Measurements from ENCODE around the gene JMJD1C. TPM values are rescaled to one million over a fixed set of nuclear protein-coding genes. Genes with fewer than 3 reads are reported as not detected.

Gene JMJD1C
- total RNA-seq, 1 donor from 2014 or later: 120 TPM

DNA sequence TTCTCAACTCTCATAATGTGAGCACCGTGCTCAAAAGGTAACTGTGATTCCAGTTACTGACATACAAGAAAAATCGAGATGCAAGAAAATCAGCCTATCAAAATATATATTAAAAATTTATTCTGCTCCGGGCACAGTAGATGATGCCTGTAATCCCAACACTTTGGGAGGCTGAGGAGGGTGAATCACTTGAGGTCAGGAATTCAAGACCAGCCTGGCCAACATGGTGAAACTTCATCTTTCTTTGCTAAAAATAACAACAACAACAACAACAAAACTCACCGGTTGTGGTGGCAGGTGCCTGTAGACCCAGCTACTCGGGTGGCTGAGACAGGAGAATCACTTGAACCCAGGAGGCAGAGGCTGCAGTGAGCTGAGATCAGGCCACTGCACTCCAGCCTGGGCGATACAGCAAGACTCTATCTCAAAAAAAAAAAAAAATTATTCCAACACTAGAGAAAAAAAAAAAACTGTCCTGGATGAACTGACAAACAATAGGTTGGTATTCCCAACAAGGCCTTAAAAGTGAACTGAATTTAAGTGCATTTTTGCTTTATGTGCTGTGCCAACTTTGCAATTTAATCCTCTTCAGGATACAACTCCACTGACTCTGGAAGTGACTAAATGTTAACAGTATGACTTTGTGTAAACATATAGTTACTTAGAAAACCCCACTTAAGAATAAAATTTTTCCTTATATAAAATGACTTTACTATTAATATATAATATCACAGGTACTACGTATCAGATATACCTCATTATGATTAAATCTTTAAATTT lies 51.1 kb downstream of the JMJD1C start:
- Mint-ChIP-seq H3K27ac (ENCODE audit: unreplicated experiment) (peak overlapping the region; percentile 55), H3K4me1 (ENCODE audit: unreplicated experiment) (peaks cover 64% of the 10 kb centered on the region), H3K9me3 (ENCODE audit: unreplicated experiment) (no peaks in the 10 kb centered on the region), H3K4me3 (ENCODE audit: unreplicated experiment) (no peak overlapping the region), H3K36me3 (ENCODE audit: unreplicated experiment) (no peaks in the 10 kb centered on the region), H3K27me3 (ENCODE audit: unreplicated experiment) (no peaks in the 10 kb centered on the region)
- TF ChIP-seq, protein P1, sequence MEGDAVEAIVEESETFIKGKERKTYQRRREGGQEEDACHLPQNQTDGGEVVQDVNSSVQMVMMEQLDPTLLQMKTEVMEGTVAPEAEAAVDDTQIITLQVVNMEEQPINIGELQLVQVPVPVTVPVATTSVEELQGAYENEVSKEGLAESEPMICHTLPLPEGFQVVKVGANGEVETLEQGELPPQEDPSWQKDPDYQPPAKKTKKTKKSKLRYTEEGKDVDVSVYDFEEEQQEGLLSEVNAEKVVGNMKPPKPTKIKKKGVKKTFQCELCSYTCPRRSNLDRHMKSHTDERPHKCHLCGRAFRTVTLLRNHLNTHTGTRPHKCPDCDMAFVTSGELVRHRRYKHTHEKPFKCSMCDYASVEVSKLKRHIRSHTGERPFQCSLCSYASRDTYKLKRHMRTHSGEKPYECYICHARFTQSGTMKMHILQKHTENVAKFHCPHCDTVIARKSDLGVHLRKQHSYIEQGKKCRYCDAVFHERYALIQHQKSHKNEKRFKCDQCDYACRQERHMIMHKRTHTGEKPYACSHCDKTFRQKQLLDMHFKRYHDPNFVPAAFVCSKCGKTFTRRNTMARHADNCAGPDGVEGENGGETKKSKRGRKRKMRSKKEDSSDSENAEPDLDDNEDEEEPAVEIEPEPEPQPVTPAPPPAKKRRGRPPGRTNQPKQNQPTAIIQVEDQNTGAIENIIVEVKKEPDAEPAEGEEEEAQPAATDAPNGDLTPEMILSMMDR (IDR thresholded peaks at IDR 0.05): no peak
- DNase-seq (ENCODE audit: extremely low spot score, unreplicated experiment): no peak

DNA sequence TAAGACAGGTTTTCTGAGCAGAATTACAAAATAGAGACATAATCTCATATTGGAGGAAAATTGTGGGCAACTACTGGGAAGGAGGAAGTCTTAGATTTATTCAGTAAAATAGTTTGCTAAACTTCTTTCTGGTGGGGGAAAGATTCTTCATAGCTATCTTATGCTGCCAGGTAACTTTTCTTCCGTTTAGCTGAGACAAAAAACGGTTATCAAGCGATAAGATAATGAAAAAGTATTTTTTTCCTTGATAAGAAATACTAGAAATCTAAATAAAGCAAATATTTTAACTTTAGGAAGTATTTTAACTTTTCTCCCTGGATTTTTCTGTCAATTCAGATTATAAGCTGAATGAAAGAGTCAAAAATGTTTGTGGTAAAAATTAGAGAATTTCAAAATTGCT lies 52.3 kb downstream of the JMJD1C start:
- DNase-seq (ENCODE audit: extremely low spot score, unreplicated experiment): no peak
- peaks cover 75% of the 10 kb centered on the region for H3K4me1 Mint-ChIP-seq (ENCODE audit: unreplicated experiment)
- TF ChIP-seq, protein P1 (IDR thresholded peaks at IDR 0.05): no peak
- no peaks in the 10 kb centered on the region for H3K36me3 Mint-ChIP-seq (ENCODE audit: unreplicated experiment)
- H3K27ac Mint-ChIP-seq (ENCODE audit: unreplicated experiment): no peak overlapping the region
- no peak overlapping the region for H3K4me3 Mint-ChIP-seq (ENCODE audit: unreplicated experiment)
- H3K27me3 Mint-ChIP-seq (ENCODE audit: unreplicated experiment): no peaks in the 10 kb centered on the region
- H3K9me3 Mint-ChIP-seq (ENCODE audit: unreplicated experiment): no peaks in the 10 kb centered on the region

DNA sequence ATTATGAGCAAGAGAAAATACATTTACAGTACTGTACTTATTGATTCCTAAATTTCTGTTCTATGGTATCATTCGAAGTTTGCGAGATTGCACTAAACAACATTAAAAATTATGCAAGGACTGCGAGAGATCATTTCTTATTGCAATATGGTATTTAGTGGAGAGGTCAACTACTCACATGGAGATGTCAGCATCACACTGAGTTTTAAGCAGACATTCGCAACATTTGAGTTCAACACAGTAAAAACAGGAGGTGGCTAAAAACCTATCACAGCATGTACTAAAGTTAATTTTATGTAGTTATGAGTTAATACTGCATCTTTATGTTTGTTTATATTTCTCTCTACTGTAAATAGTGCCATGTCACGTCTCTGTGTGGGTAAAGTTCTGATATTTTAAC lies 53.5 kb downstream of the JMJD1C start:
- Mint-ChIP-seq H3K27ac (ENCODE audit: unreplicated experiment) (peak overlapping the region; percentile 61), H3K9me3 (ENCODE audit: unreplicated experiment) (no peaks in the 10 kb centered on the region), H3K36me3 (ENCODE audit: unreplicated experiment) (peaks cover 2% of the 10 kb centered on the region), H3K4me1 (ENCODE audit: unreplicated experiment) (peaks cover 70% of the 10 kb centered on the region), H3K4me3 (ENCODE audit: unreplicated experiment) (no peak overlapping the region), H3K27me3 (ENCODE audit: unreplicated experiment) (no peaks in the 10 kb centered on the region)
- DNase-seq (ENCODE audit: extremely low spot score, unreplicated experiment): no peak
- TF ChIP-seq, protein P1 (IDR thresholded peaks at IDR 0.05): no peak

DNA sequence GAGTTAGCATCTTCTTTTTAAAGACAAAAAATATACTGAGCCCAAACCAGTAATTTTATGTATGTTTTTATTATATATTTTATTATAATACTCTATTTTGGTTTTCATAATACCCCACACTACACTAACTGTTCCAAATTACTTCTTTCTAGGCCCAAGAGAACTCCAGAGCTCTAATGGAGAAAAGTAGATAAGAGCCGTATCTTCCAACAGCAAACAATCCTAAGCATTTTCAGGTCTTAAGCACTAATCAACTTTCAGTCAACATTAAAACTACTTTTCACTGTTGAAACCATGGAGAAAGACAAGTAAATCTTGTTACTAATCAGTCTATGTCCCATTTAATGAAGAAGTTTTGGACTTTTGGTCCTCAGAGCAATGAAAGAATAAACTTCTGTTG lies 55.1 kb downstream of the JMJD1C start:
- Mint-ChIP-seq H3K27ac (ENCODE audit: unreplicated experiment) (peak overlapping the region; percentile 68), H3K27me3 (ENCODE audit: unreplicated experiment) (no peaks in the 10 kb centered on the region), H3K4me3 (ENCODE audit: unreplicated experiment) (no peak overlapping the region), H3K9me3 (ENCODE audit: unreplicated experiment) (no peaks in the 10 kb centered on the region), H3K4me1 (ENCODE audit: unreplicated experiment) (peaks cover 58% of the 10 kb centered on the region), H3K36me3 (ENCODE audit: unreplicated experiment) (peaks cover 8% of the 10 kb centered on the region)
- TF ChIP-seq, protein P1 (IDR thresholded peaks at IDR 0.05): no peak
- no peak for DNase-seq (ENCODE audit: extremely low spot score, unreplicated experiment)

DNA sequence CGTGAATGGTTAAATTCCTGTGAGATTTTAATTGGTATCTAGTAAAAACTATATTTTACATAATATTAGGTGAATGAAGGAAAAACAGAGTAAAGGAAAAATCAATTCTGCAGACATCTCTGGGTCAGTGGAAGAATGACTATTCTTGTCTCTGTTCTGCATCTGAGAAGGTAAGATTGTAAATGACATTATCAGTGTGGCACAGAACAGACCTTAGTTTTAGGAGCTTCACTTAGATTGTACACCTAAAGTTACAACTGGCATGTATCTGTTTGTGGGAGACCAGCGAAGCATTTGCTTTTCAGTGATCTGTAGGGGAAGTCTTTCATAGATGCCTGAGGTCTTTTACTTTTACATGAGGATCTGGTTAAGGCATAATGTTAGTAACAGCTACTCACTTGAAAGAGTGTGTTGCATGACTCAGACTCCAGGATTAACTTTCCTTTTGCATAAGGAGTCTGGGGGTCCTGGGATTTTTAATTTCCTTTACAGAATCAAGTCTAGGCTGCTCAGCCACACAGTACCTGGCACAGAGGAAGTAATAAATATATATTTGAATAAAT lies 56.2 kb downstream of the JMJD1C start:
- H3K27me3 Mint-ChIP-seq (ENCODE audit: unreplicated experiment): no peaks in the 10 kb centered on the region
- no peak overlapping the region for H3K4me3 Mint-ChIP-seq (ENCODE audit: unreplicated experiment)
- H3K9me3 Mint-ChIP-seq (ENCODE audit: unreplicated experiment): no peaks in the 10 kb centered on the region
- TF ChIP-seq, protein P1 (IDR thresholded peaks at IDR 0.05): no peak
- no peak for DNase-seq (ENCODE audit: extremely low spot score, unreplicated experiment)
- peaks cover 10% of the 10 kb centered on the region for H3K36me3 Mint-ChIP-seq (ENCODE audit: unreplicated experiment)
- H3K4me1 Mint-ChIP-seq (ENCODE audit: unreplicated experiment): peaks cover 47% of the 10 kb centered on the region
- peak overlapping the region; percentile 74 for H3K27ac Mint-ChIP-seq (ENCODE audit: unreplicated experiment)

Measured in osteocyte (in vitro differentiated cells).